ENCODE data around the gene PROX1.

The PROX1 gene

GRCh38 chr1:213947200-213947801 is 40.5 kb upstream of the PROX1 start:
- DNase-seq = no peak
- H3K9me3 ChIP-seq (ENCODE audit: severe bottlenecking) = no peaks in the 10 kb centered on the region
- no peak for TF ChIP-seq CTCF (IDR thresholded peaks at IDR 0.05; ENCODE audit: low read depth, low read length)
- H3K4me3 ChIP-seq (ENCODE audit: low read depth, low read length) = no peak overlapping the region
- H3K36me3 ChIP-seq = no peaks in the 10 kb centered on the region
- no peak overlapping the region for H3K27ac ChIP-seq
- no peaks in the 10 kb centered on the region for H3K27me3 ChIP-seq (ENCODE audit: insufficient read depth, low read depth, severe bottlenecking)

GRCh38 chr1:213951876-213952275 is 35.9 kb upstream of the PROX1 start:
- H3K4me3 ChIP-seq (ENCODE audit: low read depth, low read length) = no peak overlapping the region
- H3K27ac ChIP-seq = no peak overlapping the region
- no peaks in the 10 kb centered on the region for H3K27me3 ChIP-seq (ENCODE audit: insufficient read depth, low read depth, severe bottlenecking)
- H3K36me3 ChIP-seq = no peaks in the 10 kb centered on the region
- no peak for TF ChIP-seq CTCF (IDR thresholded peaks at IDR 0.05; ENCODE audit: low read depth, low read length)
- H3K9me3 ChIP-seq (ENCODE audit: severe bottlenecking) = no peaks in the 10 kb centered on the region
- no peak for DNase-seq

DNA sequence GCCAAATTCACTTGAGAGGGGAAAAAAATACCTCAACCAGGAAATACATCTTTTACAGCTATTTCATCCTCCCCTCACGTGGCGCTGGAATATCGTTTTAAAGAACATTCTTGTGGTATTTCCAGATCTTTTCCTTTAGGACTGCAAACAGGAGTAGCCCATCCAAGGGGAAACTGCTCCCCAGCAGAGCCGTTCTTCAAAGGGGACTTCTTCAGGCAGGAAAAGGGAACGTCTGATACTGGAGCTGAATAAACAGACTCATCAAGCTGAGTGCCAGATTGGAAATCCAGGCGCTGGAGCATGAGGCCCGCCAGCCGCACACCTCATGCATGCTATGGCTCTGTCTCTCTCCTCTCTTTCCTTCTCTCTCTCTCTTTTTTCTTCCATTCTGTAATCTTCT is 34.0 kb upstream of the PROX1 start:
- no peak for DNase-seq
- no peaks in the 10 kb centered on the region for H3K9me3 ChIP-seq (ENCODE audit: severe bottlenecking)
- no peaks in the 10 kb centered on the region for H3K36me3 ChIP-seq
- H3K27ac ChIP-seq = no peak overlapping the region
- H3K4me3 ChIP-seq (ENCODE audit: low read depth, low read length) = no peak overlapping the region
- TF ChIP-seq CTCF (IDR thresholded peaks at IDR 0.05; ENCODE audit: low read depth, low read length) = no peak
- no peaks in the 10 kb centered on the region for H3K27me3 ChIP-seq (ENCODE audit: insufficient read depth, low read depth, severe bottlenecking)

- H3K27ac ChIP-seq = no peak overlapping the region
- H3K4me3 ChIP-seq (ENCODE audit: low read depth, low read length) = no peak overlapping the region
- no peak for DNase-seq
- no peaks in the 10 kb centered on the region for H3K27me3 ChIP-seq (ENCODE audit: insufficient read depth, low read depth, severe bottlenecking)
- H3K9me3 ChIP-seq (ENCODE audit: severe bottlenecking) = no peaks in the 10 kb centered on the region
- no peaks in the 10 kb centered on the region for H3K36me3 ChIP-seq
- no peak for TF ChIP-seq CTCF (IDR thresholded peaks at IDR 0.05; ENCODE audit: low read depth, low read length)
Observed at GRCh38 chr1:213956295-213956770, 31.4 kb upstream of the PROX1 start.

GRCh38 chr1:213958346-213958745 is 29.4 kb upstream of the PROX1 start:
- Histone ChIP-seq H3K9me3 (ENCODE audit: severe bottlenecking) (peaks cover 3% of the 10 kb centered on the region), H3K4me3 (ENCODE audit: low read depth, low read length) (no peak overlapping the region), H3K27me3 (ENCODE audit: insufficient read depth, low read depth, severe bottlenecking) (peaks cover 5% of the 10 kb centered on the region), H3K27ac (no peak overlapping the region), H3K36me3 (no peaks in the 10 kb centered on the region)
- no peak for TF ChIP-seq CTCF (IDR thresholded peaks at IDR 0.05; ENCODE audit: low read depth, low read length)
- no peak for DNase-seq

GRCh38 chr1:213960963-213961362 is 26.8 kb upstream of the PROX1 start:
- no peak for DNase-seq
- no peak for TF ChIP-seq CTCF (IDR thresholded peaks at IDR 0.05; ENCODE audit: low read depth, low read length)
- H3K27me3 ChIP-seq (ENCODE audit: insufficient read depth, low read depth, severe bottlenecking) = peaks cover 5% of the 10 kb centered on the region
- no peak overlapping the region for H3K27ac ChIP-seq
- H3K36me3 ChIP-seq = no peaks in the 10 kb centered on the region
- no peak overlapping the region for H3K4me3 ChIP-seq (ENCODE audit: low read depth, low read length)
- H3K9me3 ChIP-seq (ENCODE audit: severe bottlenecking) = peaks cover 5% of the 10 kb centered on the region
